Cardiac fibroblast (primary cell): ENCODE data around the gene CCL20.
"Not testable (repeated sequence)": the region's sequence is repeated elsewhere in the genome, so short reads cannot be mapped to it uniquely, and the experiment has no call there.

Experiments used
- DNase-seq, 2 donors: peaks; one replicate each; pipeline versions ENCODE4 v3.0.0 to v3.0.0-alpha.2; 2010; ENCODE audit warnings: low read depth in 2 of 2
- H3K4me3 ChIP-seq, 2 donors: replicated peaks in 1 of 2; 1 replicate in 1 of 2; 2 replicates in 1 of 2; pipeline ENCODE4 v1.5.1; 2011; ENCODE audit warnings: low read depth in 2 of 2, low read length in 2 of 2, mild to moderate bottlenecking in 2 of 2, moderate library complexity in 1 of 2
- CTCF ChIP-seq: IDR thresholded peaks from one replicate; pipeline ENCODE4 v1.5.1; 2011; ENCODE audit warnings: low read depth, mild to moderate bottlenecking, low read length, inconsistent platforms

CCL20 gene

GRCh38 chr2:227785293-227785692, 28.3 kb upstream of the CCL20 start:
- TF ChIP-seq CTCF: no peak
- no peak for DNase-seq
- no peak overlapping the region for H3K4me3 ChIP-seq

GRCh38 chr2:227788561-227789018, 25.1 kb upstream of the CCL20 start:
- TF ChIP-seq CTCF: no peak
- DNase-seq: peak; percentile 75 to 80
- no peak overlapping the region for H3K4me3 ChIP-seq

GRCh38 chr2:227789803-227790202, 23.8 kb upstream of the CCL20 start:
- no peak for DNase-seq
- H3K4me3 ChIP-seq: no peak overlapping the region
- TF ChIP-seq CTCF: no peak

- H3K4me3 ChIP-seq: no peak overlapping the region
- DNase-seq: no peak
- no peak for TF ChIP-seq CTCF
Observed at GRCh38 chr2:227793148-227793712, 20.4 kb upstream of the CCL20 start.

GRCh38 chr2:227796045-227796711, 17.5 kb upstream of the CCL20 start:
- no peak for DNase-seq
- no peak for TF ChIP-seq CTCF
- H3K4me3 ChIP-seq: no peak overlapping the region

- not testable (repeated sequence) for H3K4me3 ChIP-seq, DNase-seq
Observed at GRCh38 chr2:227796768-227797167, 16.9 kb upstream of the CCL20 start.

GRCh38 chr2:227799202-227799601, 14.4 kb upstream of the CCL20 start:
- DNase-seq: no peak
- H3K4me3 ChIP-seq: no peak overlapping the region
- no peak for TF ChIP-seq CTCF
